Thyroid gland (tissue), 4 donors: Measurements from ENCODE around the gene IL6ST. TPM values are rescaled to one million over a fixed set of nuclear protein-coding genes. Genes with fewer than 3 reads are reported as not detected.

ENCODE experiments used
- DNase-seq, 2 donors: peaks; one replicate each; pipeline ENCODE4 v3.0.0-alpha.2; 2019
- H3K27ac ChIP-seq, 3 donors: fragments of 200-600 bp; sonication (generic); 1 replicate in 2 of 3; 2 replicates in 1 of 3; pipeline ENCODE4 v1.5.1; 2016 to 2019; ENCODE audit warnings: mild to moderate bottlenecking in 1 of 3, moderate library complexity in 1 of 3
- H3K27me3 ChIP-seq: fragments of 200-600 bp; sonication (generic); one replicate; pipeline ENCODE4 v1.5.1; 2019
- H3K36me3 ChIP-seq, 2 donors: fragments of 200-600 bp; sonication (generic); one replicate each; pipeline ENCODE4 v1.5.1; 2016 to 2019
- H3K4me1 ChIP-seq, 2 donors: fragments of 200-600 bp; sonication (generic); one replicate each; pipeline ENCODE4 v1.5.1; 2017 to 2019
- H3K4me3 ChIP-seq, 3 donors: fragments of 200-600 bp; sonication (generic); replicated peaks in 1 of 3; 1 replicate in 2 of 3; 2 replicates in 1 of 3; pipeline ENCODE4 v1.5.1; 2016; ENCODE audit warnings: mild to moderate bottlenecking in 1 of 3
- H3K9me3 ChIP-seq: fragments of 200-600 bp; sonication (generic); one replicate; pipeline ENCODE4 v1.5.1; 2017
- CTCF ChIP-seq, 6 experiments: fragments of 200-600 bp in 3 of 6; fragments of 450-650 bp in 3 of 6; sonication (generic) in 3 of 6; IDR thresholded peaks; one replicate each; pipeline ENCODE4 v1.5.1; 2016 to 2019; ENCODE audit warnings: antibody characterized with exemption in 6 of 6, mild to moderate bottlenecking in 2 of 6, inconsistent platforms in 1 of 6, moderate library complexity in 1 of 6
- POLR2A ChIP-seq, 2 donors: fragments of 450-650 bp; IDR thresholded peaks; one replicate each; pipeline ENCODE4 v1.6.1; 2017; ENCODE audit warnings: antibody characterized with exemption in 2 of 2, mild to moderate bottlenecking in 2 of 2, moderate library complexity in 1 of 2
- WGBS, 2 donors: methylation state at CpG; one replicate each; pipeline ENCODE4 v1.1.5; 2017; 5-methylcytosine and 5-hydroxymethylcytosine counted together
- intact Hi-C: fragments of 100-400 bp; cut with DNase I; formaldehyde crosslinking; loops from one replicate; pipeline ENCODE4 v1.15.1; 2023
- total RNA-seq, 4 donors: library from RNA; depleted of rRNA; stranded (reverse); fragments of >200 nt; gene quantifications; one replicate each; pipeline ENCODE4 v1.2.3, GENCODE V29; 2016

Gene IL6ST
- total RNA-seq, 4 donors from 2014 or later: 280 to 550 (median 359) TPM

- Histone ChIP-seq H3K4me3 (no peak overlapping the region), H3K4me1 (no peaks in the 10 kb centered on the region), H3K27ac (no peak overlapping the region), H3K36me3 (no peaks in the 10 kb centered on the region), H3K27me3 (no peaks in the 10 kb centered on the region), H3K9me3 (no peaks in the 10 kb centered on the region)
- peak; percentile 33 to 46 for DNase-seq
- WGBS, 2 donors: 25 to 39% methylated on average over 2 of the region's 2 CpGs
- intact Hi-C loops: no loop called here
- no peak for TF ChIP-seq CTCF (IDR thresholded peaks at IDR 0.05)
- TF ChIP-seq POLR2A (IDR thresholded peaks at IDR 0.05): no peak
Observed at GRCh38 chr5:55896663-55897062, 98.1 kb downstream of the IL6ST start.

GRCh38 chr5:55896238-55896637 is 98.5 kb downstream of the IL6ST start:
- H3K4me3 ChIP-seq: no peak overlapping the region
- no peak overlapping the region for H3K27ac ChIP-seq

GRCh38 chr5:55895346-55895745 is 99.4 kb downstream of the IL6ST start:
- WGBS, 2 donors: 88 to 94% methylated on average over 3 of the region's 3 CpGs

More at GRCh38 chr5:55896238-55896637, 98.5 kb downstream of the IL6ST start:
- no peaks in the 10 kb centered on the region for H3K4me1 ChIP-seq
- intact Hi-C loops: no loop called here
- H3K36me3 ChIP-seq: no peaks in the 10 kb centered on the region
- H3K27me3 ChIP-seq: no peaks in the 10 kb centered on the region
- TF ChIP-seq CTCF (IDR thresholded peaks at IDR 0.05): no peak
- TF ChIP-seq POLR2A (IDR thresholded peaks at IDR 0.05): no peak
- DNase-seq: no peak
- no peaks in the 10 kb centered on the region for H3K9me3 ChIP-seq
- WGBS, 2 donors: 94 to 100% methylated on average over 2 of the region's 2 CpGs

GRCh38 chr5:55894135-55894534 is 100.6 kb downstream of the IL6ST start:
- 57 to 86% methylated on average over 3 of the region's 3 CpGs for WGBS, 2 donors
- Histone ChIP-seq H3K4me1 (no peaks in the 10 kb centered on the region), H3K4me3 (no peak overlapping the region), H3K9me3 (no peaks in the 10 kb centered on the region), H3K27me3 (no peaks in the 10 kb centered on the region), H3K27ac (no peak overlapping the region), H3K36me3 (no peaks in the 10 kb centered on the region)
- intact Hi-C loops: no loop called here
- no peak for TF ChIP-seq POLR2A (IDR thresholded peaks at IDR 0.05)
- TF ChIP-seq CTCF (IDR thresholded peaks at IDR 0.05): no peak
- no peak for DNase-seq

More at GRCh38 chr5:55895346-55895745, 99.4 kb downstream of the IL6ST start:
- H3K27me3 ChIP-seq: no peaks in the 10 kb centered on the region
- intact Hi-C loops: no loop called here
- no peaks in the 10 kb centered on the region for H3K36me3 ChIP-seq
- DNase-seq: no peak
- no peak overlapping the region for H3K27ac ChIP-seq
- no peaks in the 10 kb centered on the region for H3K4me1 ChIP-seq
- no peak overlapping the region for H3K4me3 ChIP-seq
- TF ChIP-seq CTCF (IDR thresholded peaks at IDR 0.05): no peak
- no peak for TF ChIP-seq POLR2A (IDR thresholded peaks at IDR 0.05)
- no peaks in the 10 kb centered on the region for H3K9me3 ChIP-seq

- intact Hi-C loops: no loop called here
- H3K9me3 ChIP-seq: no peaks in the 10 kb centered on the region
Observed at GRCh38 chr5:55892479-55892878, 102.3 kb downstream of the IL6ST start.

More at GRCh38 chr5:55892479-55892878, 102.3 kb downstream of the IL6ST start:
- no peak overlapping the region for H3K4me3 ChIP-seq
- no peak for DNase-seq
- no peaks in the 10 kb centered on the region for H3K4me1 ChIP-seq
- TF ChIP-seq POLR2A (IDR thresholded peaks at IDR 0.05): no peak
- TF ChIP-seq CTCF (IDR thresholded peaks at IDR 0.05): no peak
- no peaks in the 10 kb centered on the region for H3K36me3 ChIP-seq
- no peak overlapping the region for H3K27ac ChIP-seq
- H3K27me3 ChIP-seq: no peaks in the 10 kb centered on the region
- 65 to 69% methylated on average over 2 of the region's 2 CpGs for WGBS, 2 donors
